Muscle layer of colon (tissue), 2 donors: ENCODE results near the gene PARD3B.
A peak's percentile ranks its signal among the peaks of the same experiment; 100 is the strongest.

Source experiments
- H3K27ac ChIP-seq: one replicate; pipeline ENCODE4 v1.7.0; 2013; ENCODE audit warnings: low read depth, mild to moderate bottlenecking, low read length, moderate library complexity
- H3K27me3 ChIP-seq, 2 donors: one replicate each; pipeline ENCODE4 v1.7.0; 2013; ENCODE audit warnings: low read length in 2 of 2, mild to moderate bottlenecking in 2 of 2; ENCODE audit not compliant: insufficient read depth in 2 of 2, control insufficient read depth in 1 of 2
- H3K36me3 ChIP-seq: one replicate; pipeline ENCODE4 v1.7.0; 2013; ENCODE audit warnings: mild to moderate bottlenecking, low read length; ENCODE audit not compliant: insufficient read depth
- H3K4me1 ChIP-seq: one replicate; pipeline ENCODE4 v1.7.0; 2013; ENCODE audit warnings: mild to moderate bottlenecking, low read length; ENCODE audit not compliant: insufficient read depth
- H3K4me3 ChIP-seq, 2 donors: one replicate each; pipeline ENCODE4 v1.7.0; 2013; ENCODE audit warnings: low read length in 2 of 2, low read depth in 1 of 2, mild to moderate bottlenecking in 1 of 2, moderate library complexity in 1 of 2
- H3K9ac ChIP-seq: one replicate; pipeline ENCODE4 v1.7.0; 2013; ENCODE audit warnings: low read length
- H3K9me3 ChIP-seq: one replicate; pipeline ENCODE4 v1.7.0; 2013; ENCODE audit warnings: mild to moderate bottlenecking, low read length
- donor health status: abdominal sarcoma.
- donor health status: Adenocarcinoma of cecum.

The PARD3B gene

GRCh38 chr2:205010196-205010595, 464.9 kb downstream of the PARD3B start:
- H3K36me3 ChIP-seq = no peaks in the 10 kb centered on the region
- H3K4me1 ChIP-seq = peaks cover 19% of the 10 kb centered on the region
- H3K9ac ChIP-seq = no peak overlapping the region
- no peaks in the 10 kb centered on the region for H3K27me3 ChIP-seq
- no peaks in the 10 kb centered on the region for H3K9me3 ChIP-seq
- no peak overlapping the region for H3K4me3 ChIP-seq
- no peak overlapping the region for H3K27ac ChIP-seq

- Histone ChIP-seq H3K27me3 (no peaks in the 10 kb centered on the region), H3K9ac (no peak overlapping the region), H3K36me3 (no peaks in the 10 kb centered on the region), H3K27ac (no peak overlapping the region), H3K4me3 (no peak overlapping the region), H3K9me3 (no peaks in the 10 kb centered on the region), H3K4me1 (peaks cover 19% of the 10 kb centered on the region)
Observed at GRCh38 chr2:205011031-205011430, 465.8 kb downstream of the PARD3B start.

- H3K27ac ChIP-seq = no peak overlapping the region
- H3K36me3 ChIP-seq = no peaks in the 10 kb centered on the region
- no peak overlapping the region for H3K9ac ChIP-seq
- H3K27me3 ChIP-seq = no peaks in the 10 kb centered on the region
- peaks cover 24% of the 10 kb centered on the region for H3K4me1 ChIP-seq
- H3K4me3 ChIP-seq = no peak overlapping the region
- no peaks in the 10 kb centered on the region for H3K9me3 ChIP-seq
Observed at GRCh38 chr2:205012961-205013360, 467.7 kb downstream of the PARD3B start.

- H3K9ac ChIP-seq = no peak overlapping the region
- no peaks in the 10 kb centered on the region for H3K36me3 ChIP-seq
- no peak overlapping the region for H3K4me3 ChIP-seq
- H3K27ac ChIP-seq = no peak overlapping the region
- H3K9me3 ChIP-seq = no peaks in the 10 kb centered on the region
- H3K27me3 ChIP-seq = no peaks in the 10 kb centered on the region
- H3K4me1 ChIP-seq = peaks cover 24% of the 10 kb centered on the region
Observed at GRCh38 chr2:205013586-205013985, 468.3 kb downstream of the PARD3B start.

- Histone ChIP-seq H3K4me3 (no peak overlapping the region), H3K36me3 (no peaks in the 10 kb centered on the region), H3K27me3 (no peaks in the 10 kb centered on the region), H3K27ac (no peak overlapping the region), H3K4me1 (peaks cover 24% of the 10 kb centered on the region), H3K9me3 (no peaks in the 10 kb centered on the region), H3K9ac (no peak overlapping the region)
Observed at GRCh38 chr2:205014201-205014600, 468.9 kb downstream of the PARD3B start.

GRCh38 chr2:205017381-205017780, 472.1 kb downstream of the PARD3B start:
- no peaks in the 10 kb centered on the region for H3K36me3 ChIP-seq
- no peak overlapping the region for H3K4me3 ChIP-seq
- H3K4me1 ChIP-seq = peaks cover 11% of the 10 kb centered on the region
- H3K9ac ChIP-seq = no peak overlapping the region
- H3K27ac ChIP-seq = no peak overlapping the region
- no peaks in the 10 kb centered on the region for H3K27me3 ChIP-seq
- no peaks in the 10 kb centered on the region for H3K9me3 ChIP-seq

GRCh38 chr2:205017912-205018311, 472.6 kb downstream of the PARD3B start:
- Histone ChIP-seq H3K27me3 (no peaks in the 10 kb centered on the region), H3K36me3 (no peaks in the 10 kb centered on the region), H3K27ac (no peak overlapping the region), H3K4me1 (peaks cover 5% of the 10 kb centered on the region), H3K9ac (no peak overlapping the region), H3K9me3 (no peaks in the 10 kb centered on the region), H3K4me3 (no peak overlapping the region)

GRCh38 chr2:205020673-205021072, 475.4 kb downstream of the PARD3B start:
- H3K9me3 ChIP-seq = no peaks in the 10 kb centered on the region
- H3K27ac ChIP-seq = no peak overlapping the region
- no peaks in the 10 kb centered on the region for H3K27me3 ChIP-seq
- H3K4me1 ChIP-seq = peaks cover 18% of the 10 kb centered on the region
- H3K36me3 ChIP-seq = no peaks in the 10 kb centered on the region
- no peak overlapping the region for H3K4me3 ChIP-seq
- no peak overlapping the region for H3K9ac ChIP-seq

- no peak overlapping the region for H3K27ac ChIP-seq
- H3K27me3 ChIP-seq = no peaks in the 10 kb centered on the region
Observed at GRCh38 chr2:205022841-205023240, 477.6 kb downstream of the PARD3B start.

GRCh38 chr2:205024822-205025518, 479.7 kb downstream of the PARD3B start:
- Histone ChIP-seq H3K36me3 (no peaks in the 10 kb centered on the region), H3K4me3 (peak overlapping the region in 1 of 2 donors; percentile 32), H3K4me1 (peaks cover 16% of the 10 kb centered on the region), H3K27me3 (no peaks in the 10 kb centered on the region), H3K27ac (peak overlapping the region; percentile 36), H3K9me3 (no peaks in the 10 kb centered on the region), H3K9ac (no peak overlapping the region)

More at GRCh38 chr2:205022841-205023240, 477.6 kb downstream of the PARD3B start:
- Histone ChIP-seq H3K4me1 (peaks cover 16% of the 10 kb centered on the region), H3K9me3 (no peaks in the 10 kb centered on the region), H3K36me3 (no peaks in the 10 kb centered on the region), H3K4me3 (no peak overlapping the region), H3K9ac (no peak overlapping the region)

GRCh38 chr2:205025580-205026240, 480.4 kb downstream of the PARD3B start:
- Histone ChIP-seq H3K9ac (no peak overlapping the region), H3K36me3 (no peaks in the 10 kb centered on the region), H3K9me3 (no peaks in the 10 kb centered on the region), H3K27ac (peak overlapping the region; percentile 36), H3K4me3 (peak overlapping the region in 1 of 2 donors; percentile 32), H3K27me3 (no peaks in the 10 kb centered on the region), H3K4me1 (peaks cover 16% of the 10 kb centered on the region)

- H3K4me1 ChIP-seq = peaks cover 3% of the 10 kb centered on the region
- no peak overlapping the region for H3K4me3 ChIP-seq
- no peak overlapping the region for H3K9ac ChIP-seq
- H3K36me3 ChIP-seq = no peaks in the 10 kb centered on the region
- H3K9me3 ChIP-seq = no peaks in the 10 kb centered on the region
- H3K27ac ChIP-seq = no peak overlapping the region
- no peaks in the 10 kb centered on the region for H3K27me3 ChIP-seq
Observed at GRCh38 chr2:205030695-205031094, 485.4 kb downstream of the PARD3B start.
